Fibroblast of lung (primary cell): ENCODE measurements around the gene GALR2. TPM values are rescaled to one million over a fixed set of nuclear protein-coding genes. Genes with fewer than 3 reads are reported as not detected.

Experiments used
- DNase-seq, 2 donors: peaks; one replicate each; pipeline versions ENCODE4 v3.0.0 to v3.0.0-alpha.2; 2010; ENCODE audit warnings: low read depth in 2 of 2
- H2AFZ ChIP-seq: 2 replicates; pipeline ENCODE4 v1.5.1; 2012; ENCODE audit warnings: low read length, control low read depth, inconsistent platforms
- H3K27ac ChIP-seq: 2 replicates; pipeline ENCODE4 v1.5.1; 2011; ENCODE audit warnings: low read length, control low read depth; ENCODE audit not compliant: insufficient read depth
- H3K27me3 ChIP-seq: 2 replicates; pipeline ENCODE4 v1.5.1; 2011; ENCODE audit warnings: mild to moderate bottlenecking, low read length; ENCODE audit not compliant: control insufficient read depth, insufficient read depth
- H3K36me3 ChIP-seq: 2 replicates; pipeline ENCODE4 v1.5.1; 2011; ENCODE audit warnings: low read length; ENCODE audit not compliant: control insufficient read depth, insufficient read depth
- H3K4me1 ChIP-seq: 2 replicates; pipeline ENCODE4 v1.5.1; 2011; ENCODE audit warnings: low read length; ENCODE audit not compliant: control insufficient read depth, insufficient read depth; ENCODE audit errors: extremely low read depth
- H3K4me2 ChIP-seq: 2 replicates; pipeline ENCODE4 v1.5.1; 2011; ENCODE audit warnings: low read length, control low read depth; ENCODE audit not compliant: insufficient read depth; ENCODE audit errors: extremely low read depth
- H3K4me3 ChIP-seq, 4 experiments: fragments of 200-600 bp in 1 of 4; sonication (generic) in 1 of 4; replicated peaks in 1 of 4; 2 replicates each; pipeline ENCODE4 v1.5.1; 2011 to 2016; ENCODE audit warnings: low read length in 4 of 4, low read depth in 3 of 4, mild to moderate bottlenecking in 3 of 4, control low read depth in 2 of 4, inconsistent platforms in 1 of 4, mixed read lengths in 1 of 4; ENCODE audit not compliant: insufficient read depth in 1 of 4; ENCODE audit errors: control extremely low read depth in 1 of 4
- H3K79me2 ChIP-seq: 2 replicates; pipeline ENCODE4 v1.5.1; 2012; ENCODE audit warnings: mild to moderate bottlenecking, low read length, inconsistent platforms; ENCODE audit not compliant: control insufficient read depth, insufficient read depth
- H3K9ac ChIP-seq: 2 replicates; pipeline ENCODE4 v1.5.1; 2011; ENCODE audit warnings: mild to moderate bottlenecking, low read length, control low read depth; ENCODE audit not compliant: insufficient read depth
- H3K9me3 ChIP-seq: 2 replicates; pipeline ENCODE4 v1.5.1; 2012; ENCODE audit warnings: low read depth, low read length; ENCODE audit not compliant: control insufficient read depth, insufficient read depth
- H4K20me1 ChIP-seq: 2 replicates; pipeline ENCODE4 v1.5.1; 2011; ENCODE audit warnings: low read length; ENCODE audit not compliant: control insufficient read depth, insufficient read depth; ENCODE audit errors: extremely low read depth
- CTCF ChIP-seq, 2 donors: IDR thresholded peaks in 1 of 2; conservative IDR thresholded peaks in 1 of 2; 1 replicate in 1 of 2; 2 replicates in 1 of 2; pipeline ENCODE4 v1.5.1; 2011 to 2012; ENCODE audit warnings: low read length in 2 of 2, control low read depth in 1 of 2, inconsistent platforms in 1 of 2, low read depth in 1 of 2, mild to moderate bottlenecking in 1 of 2
- EZH2 ChIP-seq: IDR thresholded peaks from 2 replicates; pipeline ENCODE4 v1.5.1; 2012; ENCODE audit warnings: low read length, control low read depth, mild to moderate bottlenecking; ENCODE audit errors: missing control alignments
- polyA plus RNA-seq, 2 donors: library from polyadenylated mRNA; depleted of rRNA in 1 of 2; stranded (reverse) in 1 of 2; unstranded in 1 of 2; fragments of >200 nt; gene quantifications; 2 replicates each; pipeline ENCODE4 v1.2.1, GENCODE V29; 2011 to 2012; ENCODE audit warnings: missing spikeins in 1 of 2
- total RNA-seq: library from RNA; depleted of rRNA; stranded (reverse); fragments of >200 nt; gene quantifications from 2 replicates; pipeline ENCODE4 v1.2.1, GENCODE V29; 2014

GALR2 gene
- total and polyA plus RNA-seq, 2 donors (not counting 1 experiment from before 2014, with no cell fraction given): not detected

GRCh38 chr17:76115138-76115754 lies 40.7 kb downstream of the GALR2 start:
- no peaks in the 10 kb centered on the region for H3K27me3 ChIP-seq
- no peaks in the 10 kb centered on the region for H3K36me3 ChIP-seq
- no peak overlapping the region for H3K9ac ChIP-seq
- no peaks in the 10 kb centered on the region for H3K9me3 ChIP-seq
- no peak overlapping the region for H3K4me3 ChIP-seq
- H4K20me1 ChIP-seq: no peaks in the 10 kb centered on the region
- no peak overlapping the region for H2AFZ ChIP-seq
- H3K27ac ChIP-seq: no peak overlapping the region
- no peak overlapping the region for H3K4me2 ChIP-seq
- no peak for DNase-seq
- H3K79me2 ChIP-seq: no peaks in the 10 kb centered on the region
- H3K4me1 ChIP-seq: no peaks in the 10 kb centered on the region
- no peak for TF ChIP-seq EZH2
- TF ChIP-seq CTCF (conservative IDR thresholded peaks at IDR 0.05 in 1 of 2, IDR thresholded peaks at IDR 0.05 in 1 of 2; ENCODE audit: low read depth in 1 of 2, low read length in 2 of 2): no peak

GRCh38 chr17:76119409-76120371 lies 45.1 kb downstream of the GALR2 start:
- H3K79me2 ChIP-seq: no peaks in the 10 kb centered on the region
- H3K9ac ChIP-seq: no peak overlapping the region
- peaks cover 5% of the 10 kb centered on the region for H3K27me3 ChIP-seq
- no peak overlapping the region for H2AFZ ChIP-seq
- no peaks in the 10 kb centered on the region for H3K4me1 ChIP-seq
- no peaks in the 10 kb centered on the region for H3K36me3 ChIP-seq
- H3K27ac ChIP-seq: no peak overlapping the region
- H3K4me2 ChIP-seq: no peak overlapping the region
- H3K9me3 ChIP-seq: no peaks in the 10 kb centered on the region
- DNase-seq: no peak
- TF ChIP-seq EZH2: no peak
- no peak overlapping the region for H3K4me3 ChIP-seq
- no peaks in the 10 kb centered on the region for H4K20me1 ChIP-seq

GRCh38 chr17:76120658-76121008 lies 46.1 kb downstream of the GALR2 start:
- Histone ChIP-seq H3K4me1 (no peaks in the 10 kb centered on the region), H4K20me1 (no peaks in the 10 kb centered on the region), H3K4me2 (no peak overlapping the region), H3K9me3 (no peaks in the 10 kb centered on the region), H3K4me3 (no peak overlapping the region), H3K27me3 (peaks cover 5% of the 10 kb centered on the region), H3K27ac (no peak overlapping the region), H2AFZ (no peak overlapping the region), H3K79me2 (no peaks in the 10 kb centered on the region), H3K9ac (no peak overlapping the region), H3K36me3 (no peaks in the 10 kb centered on the region)
- DNase-seq: no peak
- TF ChIP-seq EZH2: no peak
